SH-SY5Y (cell line): ENCODE data around the gene ATXN7L3.

Experiments used
- GATA2 ChIP-seq: IDR thresholded peaks from 2 replicates; pipeline ENCODE4 v1.6.1; 2011; ENCODE audit warnings: mild to moderate bottlenecking, low read depth, low read length
- GATA3 ChIP-seq: IDR thresholded peaks from 2 replicates; pipeline ENCODE4 v1.6.1; 2011; ENCODE audit warnings: low read depth, mild to moderate bottlenecking, low read length, moderate library complexity

DNA sequence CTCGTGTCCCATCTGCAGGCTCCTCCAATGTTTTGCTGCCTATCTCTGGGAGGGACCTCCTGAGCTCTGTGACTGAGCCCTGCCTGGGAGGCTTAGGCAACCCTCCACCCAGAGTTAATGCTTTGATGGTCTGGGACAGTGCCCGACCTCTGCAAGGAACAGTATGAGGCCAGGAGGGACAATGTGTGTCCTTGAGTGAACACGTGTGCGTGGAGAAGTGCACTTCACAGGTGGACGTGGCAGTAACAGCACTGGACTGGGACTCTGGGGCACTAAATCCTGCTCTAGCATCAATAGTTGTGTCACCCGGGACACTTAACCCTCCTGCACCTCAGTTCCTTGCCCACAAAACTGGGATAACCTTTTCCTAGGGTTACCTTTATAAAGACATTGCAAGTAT is 15.2 kb upstream of the ATXN7L3 start:
- no peak for TF ChIP-seq GATA3
- TF ChIP-seq GATA2, result no peak
